Amniotic epithelial cell (primary cell): ENCODE data around the gene PCED1A.
A peak's percentile ranks its signal among the peaks of the same experiment; 100 is the strongest.

Experiments used
- DNase-seq: peaks from one replicate; pipeline ENCODE4 v3.0.0-alpha.2; 2010; ENCODE audit warnings: low read depth

Gene PCED1A

GRCh38 chr20:2840138-2840966, at the start of gene PCED1A, which contains the start of gene VPS16:
PCED1A (minus strand) TSS chr20:2840655; CDS start chr20:2839912, 743 bp downstream.
VPS16 (plus strand) TSS chr20:2840745; CDS start chr20:2840775, 30 bp downstream.
- peak; percentile 83 for DNase-seq

GRCh38 chr20:2889797-2890196, 49.3 kb upstream of the PCED1A start:
- DNase-seq: no peak

GRCh38 chr20:2889209-2889608, 48.8 kb upstream of the PCED1A start:
- DNase-seq: no peak

- DNase-seq: peak; percentile 29
Observed at GRCh38 chr20:2888224-2888955, 47.9 kb upstream of the PCED1A start.

GRCh38 chr20:2887715-2888114, 47.3 kb upstream of the PCED1A start:
- DNase-seq: no peak

GRCh38 chr20:2883726-2884637, 43.5 kb upstream of the PCED1A start:
- no peak for DNase-seq

GRCh38 chr20:2880650-2881049, 40.2 kb upstream of the PCED1A start:
- DNase-seq: no peak

- peak; percentile 65 for DNase-seq
Observed at GRCh38 chr20:2879146-2879545, 38.7 kb upstream of the PCED1A start.

- DNase-seq: no peak
Observed at GRCh38 chr20:2878515-2878914, 38.1 kb upstream of the PCED1A start.

- no peak for DNase-seq
Observed at GRCh38 chr20:2875690-2876203, 35.3 kb upstream of the PCED1A start.

- peak; percentile 4 for DNase-seq
Observed at GRCh38 chr20:2874456-2874855, 34.0 kb upstream of the PCED1A start.

- DNase-seq: peak; percentile 6
Observed at GRCh38 chr20:2873747-2874041, 33.2 kb upstream of the PCED1A start.

GRCh38 chr20:2873010-2873746, 32.7 kb upstream of the PCED1A start, which contains the start of gene PTPRA:
PTPRA (plus strand) TSS chr20:2873481; CDS start chr20:2964278, 90,797 bp downstream.
- DNase-seq: peak; percentile 81

- peak; percentile 58 for DNase-seq
Observed at GRCh38 chr20:2872459-2873009, 32.1 kb upstream of the PCED1A start.

GRCh38 chr20:2871661-2872458, 31.4 kb upstream of the PCED1A start:
- DNase-seq: no peak

- no peak for DNase-seq
Observed at GRCh38 chr20:2871111-2871465, 30.6 kb upstream of the PCED1A start.

GRCh38 chr20:2869381-2869780, 28.9 kb upstream of the PCED1A start:
- no peak for DNase-seq

- DNase-seq: no peak
Observed at GRCh38 chr20:2867081-2867864, 26.8 kb upstream of the PCED1A start.

- no peak for DNase-seq
Observed at GRCh38 chr20:2866236-2866635, 25.8 kb upstream of the PCED1A start.
